WERI-Rb-1 (cell line): Measurements from ENCODE around the gene SNX9.

Experiments
- DNase-seq: peaks from one replicate; pipeline ENCODE4 v3.0.0-alpha.2; 2020
- H3K27ac ChIP-seq: fragments of 250-450 bp; sonication (Bioruptor Pico); 2 replicates; pipeline ENCODE4 v1.5.1; 2020; ENCODE audit warnings: mild to moderate bottlenecking, moderate library complexity
- H3K27me3 ChIP-seq: fragments of 250-450 bp; sonication (Bioruptor Pico); 2 replicates; pipeline ENCODE4 v1.5.1; 2021; ENCODE audit warnings: mild to moderate bottlenecking, low read depth, moderate library complexity; ENCODE audit not compliant: insufficient read depth, severe bottlenecking
- H3K36me3 ChIP-seq: fragments of 250-450 bp; sonication (Bioruptor Pico); 2 replicates; pipeline ENCODE4 v1.5.1; 2020; ENCODE audit warnings: mild to moderate bottlenecking, moderate library complexity
- H3K4me3 ChIP-seq: 2 replicates; pipeline ENCODE4 v1.5.1; 2011; ENCODE audit warnings: low read depth, mild to moderate bottlenecking, control low read depth, low read length
- H3K9me3 ChIP-seq: fragments of 250-450 bp; sonication (Bioruptor Pico); 2 replicates; pipeline ENCODE4 v1.5.1; 2021; ENCODE audit warnings: mild to moderate bottlenecking, moderate library complexity; ENCODE audit not compliant: severe bottlenecking
- CTCF ChIP-seq: IDR thresholded peaks from 2 replicates; pipeline ENCODE4 v1.5.1; 2011; ENCODE audit warnings: low read depth, mild to moderate bottlenecking, control low read depth, inconsistent platforms, low read length

SNX9 gene

GRCh38 chr6:157904999-157905398 is 82.0 kb downstream of the SNX9 start:
- H3K27ac ChIP-seq: no peak overlapping the region
- DNase-seq: no peak
- no peaks in the 10 kb centered on the region for H3K27me3 ChIP-seq
- H3K36me3 ChIP-seq: peaks cover 49% of the 10 kb centered on the region
- no peaks in the 10 kb centered on the region for H3K9me3 ChIP-seq
- H3K4me3 ChIP-seq: no peak overlapping the region
- no peak for TF ChIP-seq CTCF

GRCh38 chr6:157905590-157906342 is 82.7 kb downstream of the SNX9 start:
- no peak for DNase-seq
- H3K36me3 ChIP-seq: peaks cover 55% of the 10 kb centered on the region
- no peak overlapping the region for H3K27ac ChIP-seq
- H3K4me3 ChIP-seq: no peak overlapping the region
- 0 out of 2 replicates have a peak, but pooled peaks have one; percentile 11 for TF ChIP-seq CTCF
- H3K27me3 ChIP-seq: no peaks in the 10 kb centered on the region
- H3K9me3 ChIP-seq: no peaks in the 10 kb centered on the region

- H3K36me3 ChIP-seq: peaks cover 63% of the 10 kb centered on the region
- no peaks in the 10 kb centered on the region for H3K27me3 ChIP-seq
- H3K9me3 ChIP-seq: no peaks in the 10 kb centered on the region
- H3K27ac ChIP-seq: no peak overlapping the region
- DNase-seq: no peak
- no peak for TF ChIP-seq CTCF
- no peak overlapping the region for H3K4me3 ChIP-seq
These were observed 83.6 kb downstream of the SNX9 start for GRCh38 chr6:157906537-157907061.

GRCh38 chr6:157907651-157908050 is 84.6 kb downstream of the SNX9 start:
- H3K27me3 ChIP-seq: no peaks in the 10 kb centered on the region
- no peak for TF ChIP-seq CTCF
- no peaks in the 10 kb centered on the region for H3K9me3 ChIP-seq
- DNase-seq: no peak
- H3K27ac ChIP-seq: no peak overlapping the region
- H3K36me3 ChIP-seq: peaks cover 56% of the 10 kb centered on the region
- no peak overlapping the region for H3K4me3 ChIP-seq

- DNase-seq: no peak
- peaks cover 55% of the 10 kb centered on the region for H3K36me3 ChIP-seq
- H3K9me3 ChIP-seq: no peaks in the 10 kb centered on the region
- TF ChIP-seq CTCF: no peak
- no peaks in the 10 kb centered on the region for H3K27me3 ChIP-seq
- H3K4me3 ChIP-seq: no peak overlapping the region
- no peak overlapping the region for H3K27ac ChIP-seq
These were observed 85.6 kb downstream of the SNX9 start for GRCh38 chr6:157908369-157909281.
